Measurements from ENCODE around the gene ETV3. TPM values are rescaled to one million over a fixed set of nuclear protein-coding genes. Genes with fewer than 3 reads are reported as not detected.

The ETV3 gene
- total and polyA plus RNA-seq, 2 of the 13 experiments (the other 11 are each of a cell fraction or from before 2014, with no cell fraction given): 4.2 to 5.8 TPM

DNA sequence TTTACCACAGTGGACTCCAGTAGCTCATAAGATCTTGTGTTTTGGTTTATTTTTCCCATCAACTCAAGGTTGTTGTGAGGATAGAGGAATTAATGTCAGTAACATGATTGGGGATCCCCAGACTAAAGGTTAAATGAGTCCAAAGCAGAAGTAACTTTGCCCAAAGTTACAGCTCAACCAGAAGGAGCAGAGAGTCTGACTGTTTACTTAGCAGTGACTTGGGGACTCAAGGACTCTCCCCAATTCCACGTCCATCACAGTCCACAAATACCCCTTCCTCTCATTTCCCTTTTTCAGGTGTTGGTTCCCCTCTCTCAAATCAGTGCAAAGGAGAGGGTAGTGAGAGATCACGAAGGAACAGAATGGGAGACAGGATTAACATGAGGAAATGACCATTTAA lies 4.0 kb upstream of the ETV3 start (continued):
- TF ChIP-seq, protein P1, sequence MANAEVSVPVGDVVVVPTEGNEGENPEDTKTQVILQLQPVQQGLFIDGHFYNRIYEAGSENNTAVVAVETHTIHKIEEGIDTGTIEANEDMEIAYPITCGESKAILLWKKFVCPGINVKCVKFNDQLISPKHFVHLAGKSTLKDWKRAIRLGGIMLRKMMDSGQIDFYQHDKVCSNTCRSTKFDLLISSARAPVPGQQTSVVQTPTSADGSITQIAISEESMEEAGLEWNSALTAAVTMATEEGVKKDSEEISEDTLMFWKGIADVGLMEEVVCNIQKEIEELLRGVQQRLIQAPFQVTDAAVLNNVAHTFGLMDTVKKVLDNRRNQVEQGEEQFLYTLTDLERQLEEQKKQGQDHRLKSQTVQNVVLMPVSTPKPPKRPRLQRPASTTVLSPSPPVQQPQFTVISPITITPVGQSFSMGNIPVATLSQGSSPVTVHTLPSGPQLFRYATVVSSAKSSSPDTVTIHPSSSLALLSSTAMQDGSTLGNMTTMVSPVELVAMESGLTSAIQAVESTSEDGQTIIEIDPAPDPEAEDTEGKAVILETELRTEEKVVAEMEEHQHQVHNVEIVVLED (CRISPR knock-in tag; IDR thresholded peaks at IDR 0.05; ENCODE audit: borderline replicate concordance): no peak
- no peak for TF ChIP-seq ZNF556 (CRISPR knock-in tag; IDR thresholded peaks at IDR 0.05; ENCODE audit: borderline replicate concordance)
- no peak for TF ChIP-seq ZNF230 (CRISPR knock-in tag; IDR thresholded peaks at IDR 0.05)
- no peak for TF ChIP-seq EZH2 (conservative IDR thresholded peaks at IDR 0.05; ENCODE audit: low read depth, low read length)
- no peak for TF ChIP-seq TCF12 (IDR thresholded peaks at IDR 0.05)
- no peak for TF ChIP-seq TCF12 (CRISPR knock-in tag; IDR thresholded peaks at IDR 0.05)
- TF ChIP-seq, protein P2, sequence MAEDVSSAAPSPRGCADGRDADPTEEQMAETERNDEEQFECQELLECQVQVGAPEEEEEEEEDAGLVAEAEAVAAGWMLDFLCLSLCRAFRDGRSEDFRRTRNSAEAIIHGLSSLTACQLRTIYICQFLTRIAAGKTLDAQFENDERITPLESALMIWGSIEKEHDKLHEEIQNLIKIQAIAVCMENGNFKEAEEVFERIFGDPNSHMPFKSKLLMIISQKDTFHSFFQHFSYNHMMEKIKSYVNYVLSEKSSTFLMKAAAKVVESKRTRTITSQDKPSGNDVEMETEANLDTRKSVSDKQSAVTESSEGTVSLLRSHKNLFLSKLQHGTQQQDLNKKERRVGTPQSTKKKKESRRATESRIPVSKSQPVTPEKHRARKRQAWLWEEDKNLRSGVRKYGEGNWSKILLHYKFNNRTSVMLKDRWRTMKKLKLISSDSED (CRISPR knock-in tag; IDR thresholded peaks at IDR 0.05): no peak

DNA sequence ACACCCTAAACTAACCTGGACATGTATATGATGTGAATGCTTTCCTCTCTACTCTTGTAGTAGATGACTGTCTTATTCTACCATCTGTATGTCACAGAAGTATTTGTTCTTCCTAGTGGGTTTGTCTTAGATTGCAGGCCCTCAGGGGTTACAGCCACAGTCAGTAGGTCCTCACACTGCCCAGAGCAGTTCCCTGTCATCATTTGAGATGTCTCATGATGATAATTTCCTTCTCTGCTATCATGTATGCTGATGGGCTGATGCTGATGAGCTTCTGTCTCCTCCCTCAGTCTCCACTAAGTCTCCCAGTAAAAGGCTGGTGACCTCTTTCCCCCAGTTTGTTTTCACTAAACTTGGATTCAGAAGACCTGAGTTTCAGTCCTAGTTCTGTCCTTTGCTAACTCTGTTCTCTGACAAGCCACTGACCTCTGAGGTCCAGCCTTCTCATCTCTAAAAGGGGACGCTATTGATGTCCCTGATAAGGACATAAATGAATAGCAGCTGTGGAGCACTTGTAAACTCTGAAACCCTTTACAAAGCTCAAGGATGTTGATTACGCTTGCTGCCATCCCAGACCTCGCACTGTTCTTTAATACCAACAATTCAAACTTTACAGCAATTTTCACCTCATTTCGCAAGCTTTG lies 3.1 kb upstream of the ETV3 start:
- Histone ChIP-seq H3K4me1 (ENCODE audit: insufficient read depth, low read length) (peaks cover 21% of the 10 kb centered on the region), H3K27me3 (ENCODE audit: control insufficient read depth in 1 of 2, insufficient read depth in 2 of 2, low read length in 2 of 2) (no peaks in the 10 kb centered on the region; a peak in 1 of 5 replicates), H4K20me1 (ENCODE audit: insufficient read depth, low read length) (peaks cover 9% of the 10 kb centered on the region; the same call in 1 of the 2 replicates), H3K4me2 (ENCODE audit: low read depth, low read length) (no peak overlapping the region), H2AFZ (ENCODE audit: low read length) (no peak overlapping the region), H3K79me2 (ENCODE audit: insufficient read depth, low read length) (peaks cover 16% of the 10 kb centered on the region), H3K27ac (ENCODE audit: extremely low read length, insufficient read depth, low read length) (no peak overlapping the region), H3K4me3 (replicated peaks in 1 of 3; ENCODE audit: insufficient read depth in 1 of 3, low read depth in 2 of 3, low read length in 3 of 3) (no peak overlapping the region), H3K36me3 (replicated peaks in 1 of 2; ENCODE audit: control insufficient read depth in 1 of 2, insufficient read depth in 2 of 2, low read length in 2 of 2) (no peaks in the 10 kb centered on the region), H3K9ac (ENCODE audit: insufficient read depth, low read depth, low read length) (no peak overlapping the region), H3K9me3 (ENCODE audit: low read length) (no peaks in the 10 kb centered on the region)
- intact Hi-C loops (cut with micrococcal nuclease; ENCODE audit: unreplicated experiment) (no loop called here), in situ Hi-C loops (cut with HindIII; ENCODE audit: extremely low pct_ligation_motif_present, low pct_unique_long_range_greater_than_20kb) (no loop called here)
- POLR2A ChIA-PET: interaction anchor here (1.1 kb wide), 1 partner anchor 14 kb away, joined by 5 read pairs; no protein-coding TSS in a partner anchor
- FAIRE-seq (no peak), DNase-seq (ENCODE audit: low spot score) (no peak), ATAC-seq (no peak)
- TF ChIP-seq SRY (CRISPR knock-in tag; IDR thresholded peaks at IDR 0.05) (no peak), TBL1XR1 (IDR thresholded peaks at IDR 0.05; ENCODE audit: borderline replicate concordance, low read length, partially characterized antibody) (no peak), NONO (IDR thresholded peaks at IDR 0.05) (no peak), NONO (CRISPR knock-in tag; conservative IDR thresholded peaks at IDR 0.05) (no peak), DR1 (CRISPR knock-in tag; IDR thresholded peaks at IDR 0.05) (no peak), FOSL2 (CRISPR knock-in tag; IDR thresholded peaks at IDR 0.05) (no peak), ZNF562 (CRISPR knock-in tag; IDR thresholded peaks at IDR 0.05; ENCODE audit: borderline replicate concordance) (no peak), MLLT10 (CRISPR knock-in tag; IDR thresholded peaks at IDR 0.05) (no peak), ZNF460 (CRISPR knock-in tag; IDR thresholded peaks at IDR 0.05; ENCODE audit: borderline replicate concordance) (no peak)
- TF ChIP-seq, protein P3, sequence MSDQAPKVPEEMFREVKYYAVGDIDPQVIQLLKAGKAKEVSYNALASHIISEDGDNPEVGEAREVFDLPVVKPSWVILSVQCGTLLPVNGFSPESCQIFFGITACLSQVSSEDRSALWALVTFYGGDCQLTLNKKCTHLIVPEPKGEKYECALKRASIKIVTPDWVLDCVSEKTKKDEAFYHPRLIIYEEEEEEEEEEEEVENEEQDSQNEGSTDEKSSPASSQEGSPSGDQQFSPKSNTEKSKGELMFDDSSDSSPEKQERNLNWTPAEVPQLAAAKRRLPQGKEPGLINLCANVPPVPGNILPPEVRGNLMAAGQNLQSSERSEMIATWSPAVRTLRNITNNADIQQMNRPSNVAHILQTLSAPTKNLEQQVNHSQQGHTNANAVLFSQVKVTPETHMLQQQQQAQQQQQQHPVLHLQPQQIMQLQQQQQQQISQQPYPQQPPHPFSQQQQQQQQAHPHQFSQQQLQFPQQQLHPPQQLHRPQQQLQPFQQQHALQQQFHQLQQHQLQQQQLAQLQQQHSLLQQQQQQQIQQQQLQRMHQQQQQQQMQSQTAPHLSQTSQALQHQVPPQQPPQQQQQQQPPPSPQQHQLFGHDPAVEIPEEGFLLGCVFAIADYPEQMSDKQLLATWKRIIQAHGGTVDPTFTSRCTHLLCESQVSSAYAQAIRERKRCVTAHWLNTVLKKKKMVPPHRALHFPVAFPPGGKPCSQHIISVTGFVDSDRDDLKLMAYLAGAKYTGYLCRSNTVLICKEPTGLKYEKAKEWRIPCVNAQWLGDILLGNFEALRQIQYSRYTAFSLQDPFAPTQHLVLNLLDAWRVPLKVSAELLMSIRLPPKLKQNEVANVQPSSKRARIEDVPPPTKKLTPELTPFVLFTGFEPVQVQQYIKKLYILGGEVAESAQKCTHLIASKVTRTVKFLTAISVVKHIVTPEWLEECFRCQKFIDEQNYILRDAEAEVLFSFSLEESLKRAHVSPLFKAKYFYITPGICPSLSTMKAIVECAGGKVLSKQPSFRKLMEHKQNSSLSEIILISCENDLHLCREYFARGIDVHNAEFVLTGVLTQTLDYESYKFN (CRISPR knock-in tag; conservative IDR thresholded peaks at IDR 0.05): no peak
- 30% methylated on average over 4 of the region's 4 CpGs for WGBS (ENCODE audit: low lambda C conversion rate)
- BruUV-seq (replicated peaks): no TSS peak
- CTCF ChIA-PET (ENCODE audit: low intra/inter-chr PET ratio, low total read pairs): no interaction called here
